ENCODE measurements around the gene SLC34A1.

The SLC34A1 gene

DNA sequence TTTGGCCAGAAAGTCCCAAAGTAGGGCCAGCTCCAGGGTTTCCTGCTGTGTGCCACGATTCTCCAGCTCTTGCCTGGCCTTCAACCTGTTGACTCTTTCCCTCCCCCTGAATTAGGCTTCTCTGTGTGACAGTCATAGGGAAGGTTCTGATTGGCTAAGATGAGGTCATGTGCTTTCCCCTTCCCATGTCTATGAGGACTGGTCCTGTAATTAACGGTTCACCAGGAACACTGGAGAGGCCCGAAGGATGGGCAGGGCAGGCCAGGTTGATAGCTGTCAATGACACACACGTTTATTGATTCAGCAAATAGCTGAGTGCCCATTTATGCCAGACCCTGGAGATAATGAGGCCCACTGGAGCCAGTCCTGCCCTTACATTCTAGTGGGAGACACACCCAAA, 53.4 kb downstream of the SLC34A1 start:
- Histone ChIP-seq H3K4ac (ENCODE audit: low read length) (no peak overlapping the region), H3K4me3 (ENCODE audit: low read length in 2 of 2) (no peak overlapping the region), H2BK120ac (ENCODE audit: low read depth, low read length) (no peak overlapping the region), H2AFZ (ENCODE audit: low read length) (no peak overlapping the region), H2BK12ac (ENCODE audit: low read length) (no peak overlapping the region), H4K8ac (ENCODE audit: low read depth, low read length) (no peak overlapping the region), H2AK5ac (ENCODE audit: low read depth, low read length) (no peak overlapping the region), H3K23ac (ENCODE audit: low read depth, low read length, poor library complexity) (no peak overlapping the region), H3K36me3 (replicated peaks in 1 of 2; ENCODE audit: control insufficient read depth in 2 of 2, insufficient read depth in 2 of 2, low read length in 2 of 2) (peaks cover 40 to 87% of the 10 kb centered on the region in 2 donors), H3K4me2 (ENCODE audit: insufficient read depth, low read length, poor library complexity, severe bottlenecking) (no peak overlapping the region), H3K9me3 (replicated peaks in 1 of 2; ENCODE audit: control insufficient read depth in 2 of 2, insufficient read depth in 1 of 2, low read depth in 1 of 2, low read length in 2 of 2) (no peaks in the 10 kb centered on the region), H3K27me3 (ENCODE audit: control insufficient read depth in 3 of 3, insufficient read depth in 3 of 3, low read depth in 1 of 3, low read length in 3 of 3) (no peaks in the 10 kb centered on the region), H3K27ac (replicated peaks; ENCODE audit: low read length) (no peak overlapping the region), H3K79me1 (ENCODE audit: low read depth, low read length) (peaks cover 4% of the 10 kb centered on the region), H3K14ac (ENCODE audit: low read length) (no peak overlapping the region), H3K9ac (ENCODE audit: low read depth, low read length, poor library complexity) (no peak overlapping the region), H2BK5ac (ENCODE audit: low read length) (no peak overlapping the region), H3K4me1 (ENCODE audit: control insufficient read depth in 2 of 2, insufficient read depth in 1 of 2, low read depth in 1 of 2, low read length in 2 of 2) (peaks cover 0 to 2% of the 10 kb centered on the region in 2 donors), H3K18ac (ENCODE audit: low read length) (no peak overlapping the region), H2BK15ac (ENCODE audit: low read length) (no peak overlapping the region), H4K91ac (ENCODE audit: low read depth, low read length, poor library complexity) (no peak overlapping the region)
- no CpG with 5 or more reads among the region's 4 CpGs for WGBS, 2 donors (ENCODE audit: extremely low coverage in 2 of 2, insufficient read length in 2 of 2, insufficient replicate concordance in 1 of 2)
- no peak for DNase-seq (ENCODE audit: low spot score)

DNA sequence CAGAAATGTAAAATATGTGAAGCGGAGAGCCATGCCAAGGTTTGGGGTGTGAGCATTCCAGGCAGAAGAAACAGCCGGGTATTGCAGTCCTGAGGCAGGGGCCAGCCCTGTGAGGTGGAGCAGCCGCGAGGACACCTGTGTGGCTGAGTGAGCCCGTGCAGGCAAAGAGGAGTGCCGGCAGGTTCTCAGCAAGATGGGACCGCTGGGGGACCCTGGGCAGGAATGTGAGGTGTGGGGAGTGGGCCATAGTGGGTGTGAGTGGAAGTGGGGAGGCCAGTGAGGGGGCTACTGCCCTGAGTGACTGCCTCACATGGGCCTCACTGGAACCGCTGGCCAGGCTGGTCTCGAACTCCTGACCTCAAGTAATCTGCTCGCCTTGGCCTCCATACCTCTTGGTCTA, 54.2 kb downstream of the SLC34A1 start:
- H3K36me3 ChIP-seq (replicated peaks in 1 of 2; ENCODE audit: control insufficient read depth in 2 of 2, insufficient read depth in 2 of 2, low read length in 2 of 2), result peaks cover 34 to 85% of the 10 kb centered on the region in 2 donors
- no peaks in the 10 kb centered on the region for H3K9me3 ChIP-seq (replicated peaks in 1 of 2; ENCODE audit: control insufficient read depth in 2 of 2, insufficient read depth in 1 of 2, low read depth in 1 of 2, low read length in 2 of 2)

DNA sequence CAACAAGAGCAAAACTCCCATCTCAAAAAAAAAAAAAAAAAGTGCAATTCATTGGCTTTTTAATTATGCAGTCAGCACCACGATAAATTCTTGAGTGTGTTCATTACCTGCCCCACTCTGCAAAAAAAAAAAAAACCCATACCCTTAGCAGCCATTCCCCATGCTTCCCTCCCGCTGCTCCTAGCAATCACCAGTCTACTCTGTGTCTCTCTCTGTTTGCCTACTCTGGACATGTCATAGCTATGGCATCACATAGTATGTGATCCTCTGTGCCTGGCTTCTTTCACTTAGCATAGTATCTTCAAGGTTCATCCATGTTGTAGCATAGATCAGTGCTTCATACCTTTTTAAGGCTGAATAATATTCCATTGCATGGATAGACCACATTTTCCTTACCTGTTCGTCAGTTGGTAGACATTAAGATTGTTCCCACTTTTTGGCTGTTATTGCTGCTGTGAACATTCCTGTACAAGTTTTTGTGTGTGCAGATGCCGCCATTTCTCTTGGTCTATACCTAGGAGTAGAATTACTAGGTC, 55.4 kb downstream of the SLC34A1 start:
- WGBS, 2 donors (ENCODE audit: extremely low coverage in 2 of 2, insufficient read length in 2 of 2, insufficient replicate concordance in 1 of 2), result no CpG with 5 or more reads among the region's 4 CpGs
- Histone ChIP-seq H3K4me1 (ENCODE audit: control insufficient read depth in 2 of 2, insufficient read depth in 1 of 2, low read depth in 1 of 2, low read length in 2 of 2) (peaks cover 0 to 6% of the 10 kb centered on the region in 2 donors), H3K4me2 (ENCODE audit: insufficient read depth, low read length, poor library complexity, severe bottlenecking) (no peak overlapping the region), H3K9ac (ENCODE audit: low read depth, low read length, poor library complexity) (no peak overlapping the region), H2AFZ (ENCODE audit: low read length) (no peak overlapping the region), H3K27ac (replicated peaks; ENCODE audit: low read length) (no peak overlapping the region), H3K27me3 (ENCODE audit: control insufficient read depth in 3 of 3, insufficient read depth in 3 of 3, low read depth in 1 of 3, low read length in 3 of 3) (no peaks in the 10 kb centered on the region), H4K91ac (ENCODE audit: low read depth, low read length, poor library complexity) (no peak overlapping the region), H3K36me3 (replicated peaks in 1 of 2; ENCODE audit: control insufficient read depth in 2 of 2, insufficient read depth in 2 of 2, low read length in 2 of 2) (peaks cover 24 to 78% of the 10 kb centered on the region in 2 donors), H3K4ac (ENCODE audit: low read length) (no peak overlapping the region), H2BK12ac (ENCODE audit: low read length) (no peak overlapping the region), H3K14ac (ENCODE audit: low read length) (no peak overlapping the region), H2BK120ac (ENCODE audit: low read depth, low read length) (no peak overlapping the region), H3K9me3 (replicated peaks in 1 of 2; ENCODE audit: control insufficient read depth in 2 of 2, insufficient read depth in 1 of 2, low read depth in 1 of 2, low read length in 2 of 2) (no peaks in the 10 kb centered on the region), H3K4me3 (ENCODE audit: low read length in 2 of 2) (no peak overlapping the region), H3K18ac (ENCODE audit: low read length) (no peak overlapping the region), H2BK5ac (ENCODE audit: low read length) (no peak overlapping the region), H2AK5ac (ENCODE audit: low read depth, low read length) (no peak overlapping the region), H4K8ac (ENCODE audit: low read depth, low read length) (no peak overlapping the region), H3K79me1 (ENCODE audit: low read depth, low read length) (peaks cover 4% of the 10 kb centered on the region), H3K23ac (ENCODE audit: low read depth, low read length, poor library complexity) (no peak overlapping the region), H2BK15ac (ENCODE audit: low read length) (no peak overlapping the region)
- DNase-seq (ENCODE audit: low spot score), result no peak

More for the DNA sequence above, 54.2 kb downstream of the SLC34A1 start:
- H2BK15ac ChIP-seq (ENCODE audit: low read length), result no peak overlapping the region
- no peak overlapping the region for H3K4me3 ChIP-seq (ENCODE audit: low read length in 2 of 2)
- peaks cover 0 to 2% of the 10 kb centered on the region in 2 donors for H3K4me1 ChIP-seq (ENCODE audit: control insufficient read depth in 2 of 2, insufficient read depth in 1 of 2, low read depth in 1 of 2, low read length in 2 of 2)
- H3K4me2 ChIP-seq (ENCODE audit: insufficient read depth, low read length, poor library complexity, severe bottlenecking), result no peak overlapping the region
- H2BK12ac ChIP-seq (ENCODE audit: low read length), result peak overlapping the region; percentile 22
- H3K14ac ChIP-seq (ENCODE audit: low read length), result peak overlapping the region; percentile 21
- H4K8ac ChIP-seq (ENCODE audit: low read depth, low read length), result no peak overlapping the region
- H3K27ac ChIP-seq (replicated peaks; ENCODE audit: low read length), result no peak overlapping the region
- H4K91ac ChIP-seq (ENCODE audit: low read depth, low read length, poor library complexity), result no peak overlapping the region
- H3K9ac ChIP-seq (ENCODE audit: low read depth, low read length, poor library complexity), result peak overlapping the region; percentile 21
- no peak overlapping the region for H2AFZ ChIP-seq (ENCODE audit: low read length)
- peak overlapping the region; percentile 55 for H3K23ac ChIP-seq (ENCODE audit: low read depth, low read length, poor library complexity)
- no CpG with 5 or more reads among the region's 10 CpGs for WGBS, 2 donors (ENCODE audit: extremely low coverage in 2 of 2, insufficient read length in 2 of 2, insufficient replicate concordance in 1 of 2)
- H2BK5ac ChIP-seq (ENCODE audit: low read length), result no peak overlapping the region
- no peak overlapping the region for H2BK120ac ChIP-seq (ENCODE audit: low read depth, low read length)
- peaks cover 4% of the 10 kb centered on the region for H3K79me1 ChIP-seq (ENCODE audit: low read depth, low read length)
- no peak for DNase-seq (ENCODE audit: low spot score)
- H3K27me3 ChIP-seq (ENCODE audit: control insufficient read depth in 3 of 3, insufficient read depth in 3 of 3, low read depth in 1 of 3, low read length in 3 of 3), result no peaks in the 10 kb centered on the region
- H2AK5ac ChIP-seq (ENCODE audit: low read depth, low read length), result no peak overlapping the region
- H3K18ac ChIP-seq (ENCODE audit: low read length), result no peak overlapping the region
- no peak overlapping the region for H3K4ac ChIP-seq (ENCODE audit: low read length)

DNA sequence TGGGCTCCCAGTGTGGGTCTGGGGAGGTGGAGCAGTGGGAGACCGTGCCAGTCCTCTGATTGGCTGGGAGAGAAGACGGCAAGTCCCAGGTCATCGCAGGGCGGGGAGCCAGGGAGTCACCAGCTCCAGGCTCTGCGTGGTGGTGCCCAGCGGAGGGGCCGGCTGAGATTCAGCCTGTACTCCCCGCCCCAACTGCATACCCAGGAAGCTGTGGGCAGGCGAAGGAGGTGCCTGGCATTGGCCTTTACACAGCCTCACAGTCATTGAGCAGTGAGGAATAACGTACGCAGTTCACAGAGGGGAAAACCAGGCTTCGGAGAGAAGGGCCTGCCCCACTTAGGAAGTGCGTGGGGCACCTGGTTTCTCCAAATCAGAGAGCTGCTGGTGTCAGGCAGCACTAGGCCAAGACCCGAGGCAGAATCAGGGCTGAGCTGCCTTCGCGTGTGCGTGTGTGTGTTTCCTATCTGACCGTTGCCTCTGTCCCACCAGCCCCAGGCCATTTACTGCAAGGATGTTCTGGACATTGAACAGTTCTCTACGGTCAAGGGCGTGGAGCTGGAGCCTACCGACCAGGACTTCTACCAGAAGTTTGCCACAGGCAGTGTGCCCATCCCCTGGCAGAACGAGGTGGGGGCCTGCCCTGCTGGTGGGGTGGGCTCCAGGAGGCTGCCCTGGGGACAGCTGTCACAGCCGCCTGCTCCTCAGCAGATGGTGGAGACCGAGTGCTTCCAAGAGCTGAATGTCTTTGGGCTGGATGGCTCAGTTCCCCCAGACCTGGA, 56.2 kb downstream of the SLC34A1 start:
- Histone ChIP-seq H2AFZ (ENCODE audit: low read length) (no peak overlapping the region), H3K4me1 (ENCODE audit: control insufficient read depth in 2 of 2, insufficient read depth in 1 of 2, low read depth in 1 of 2, low read length in 2 of 2) (peaks cover 1 to 7% of the 10 kb centered on the region in 2 donors), H4K8ac (ENCODE audit: low read depth, low read length) (peak overlapping the region; percentile 10), H2BK120ac (ENCODE audit: low read depth, low read length) (peak overlapping the region; percentile 27), H3K27ac (replicated peaks; ENCODE audit: low read length) (no peak overlapping the region), H3K14ac (ENCODE audit: low read length) (peak overlapping the region; percentile 38), H3K9me3 (replicated peaks in 1 of 2; ENCODE audit: control insufficient read depth in 2 of 2, insufficient read depth in 1 of 2, low read depth in 1 of 2, low read length in 2 of 2) (no peaks in the 10 kb centered on the region), H3K79me1 (ENCODE audit: low read depth, low read length) (peaks cover 4% of the 10 kb centered on the region), H3K36me3 (replicated peaks in 1 of 2; ENCODE audit: control insufficient read depth in 2 of 2, insufficient read depth in 2 of 2, low read length in 2 of 2) (peaks cover 19 to 70% of the 10 kb centered on the region in 2 donors), H3K4ac (ENCODE audit: low read length) (no peak overlapping the region), H3K27me3 (ENCODE audit: control insufficient read depth in 3 of 3, insufficient read depth in 3 of 3, low read depth in 1 of 3, low read length in 3 of 3) (no peaks in the 10 kb centered on the region), H3K4me2 (ENCODE audit: insufficient read depth, low read length, poor library complexity, severe bottlenecking) (no peak overlapping the region), H2BK12ac (ENCODE audit: low read length) (no peak overlapping the region), H2BK15ac (ENCODE audit: low read length) (no peak overlapping the region), H2AK5ac (ENCODE audit: low read depth, low read length) (no peak overlapping the region), H2BK5ac (ENCODE audit: low read length) (no peak overlapping the region), H4K91ac (ENCODE audit: low read depth, low read length, poor library complexity) (no peak overlapping the region), H3K18ac (ENCODE audit: low read length) (no peak overlapping the region), H3K9ac (ENCODE audit: low read depth, low read length, poor library complexity) (no peak overlapping the region), H3K23ac (ENCODE audit: low read depth, low read length, poor library complexity) (no peak overlapping the region), H3K4me3 (ENCODE audit: low read length in 2 of 2) (no peak overlapping the region)
- no CpG with 5 or more reads among the region's 24 CpGs for WGBS, 2 donors (ENCODE audit: extremely low coverage in 2 of 2, insufficient read length in 2 of 2, insufficient replicate concordance in 1 of 2)
- no peak for DNase-seq (ENCODE audit: low spot score)

All from neuronal stem cell (in vitro differentiated cells).